HCT116 (cell line): ENCODE results near the gene PPP1R3C. TPM values are rescaled to one million over a fixed set of nuclear protein-coding genes. Genes with fewer than 3 reads are reported as not detected.

Experiments
- ATAC-seq: fragments of 200-7000 bp; cut with Tn5 transposase; 2 replicates; pipeline ENCODE4 v1.9.1; 2020; ENCODE audit warnings: mild to moderate bottlenecking, moderate library complexity
- BruUV-seq: library from RNA; stranded (reverse); fragments of 400-500 nt; replicated peaks from 2 replicates; lab custom pipeline; 2021; lab: Mats Ljungman, UMichigan
- CTCF ChIA-PET: fragments of 300-600 bp; sonication (Branson Sonifier 250); formaldehyde crosslinking; loops from one replicate; lab custom pipeline; 2021; ENCODE audit warnings: antibody characterized with exemption; lab: Charles Lee
- POLR2A ChIA-PET: fragments of 300-600, 350-600 bp; sonication (Branson Sonifier 250); formaldehyde crosslinking; loops from one replicate; lab custom pipeline; 2021; ENCODE audit warnings: antibody characterized with exemption; lab: Charles Lee
- RAD21 ChIA-PET, 2 experiments: fragments of 300-600 bp; sonication (Branson Sonifier 250); formaldehyde crosslinking; loops; one replicate each; lab custom pipeline; 2023; ENCODE audit warnings: low total read pairs in 2 of 2; ENCODE audit not compliant: uncharacterized antibody in 2 of 2, unreplicated experiment in 2 of 2, low non-redundant PET in 1 of 2; lab: Charles Lee
- DNase-seq: peaks from one replicate; pipeline ENCODE4 v3.0.0-alpha.2; 2010; ENCODE audit warnings: low read depth, low spot score
- H2AFZ ChIP-seq: fragments of 200-600 bp; shearing (Covaris generic), sonication (generic); 2 replicates; pipeline ENCODE4 v1.6.1; 2017; ENCODE audit warnings: low read depth, mixed run types, mixed read lengths, antibody characterized with exemption, low read length; ENCODE audit not compliant: poor library complexity, severe bottlenecking
- H3K27ac ChIP-seq: 2 replicates; pipeline ENCODE4 v1.5.1; 2012; ENCODE audit warnings: low read depth, low read length
- H3K27me3 ChIP-seq: fragments of 200-600 bp; sonication (generic); 2 replicates; pipeline ENCODE4 v1.6.1; 2016; ENCODE audit warnings: mixed run types, low read length, mixed read lengths; ENCODE audit not compliant: insufficient read depth
- H3K36me3 ChIP-seq, 2 experiments: fragments of 200-500 bp in 1 of 2; fragments of 200-600 bp in 1 of 2; sonication (Bioruptor generic) in 1 of 2; sonication (generic) in 1 of 2; 2 replicates each; pipeline versions ENCODE4 v1.5.1 to v1.6.1; 2014 to 2016; ENCODE audit warnings: low read length in 2 of 2, inconsistent platforms in 1 of 2, mixed read lengths in 1 of 2, mixed run types in 1 of 2; ENCODE audit not compliant: insufficient read depth in 2 of 2, control insufficient read depth in 1 of 2
- H3K4me1 ChIP-seq, 2 experiments: fragments of 200-600 bp in 1 of 2; sonication (generic) in 1 of 2; 2 replicates each; pipeline versions ENCODE4 v1.5.1 to v1.6.1; 2012 to 2017; ENCODE audit warnings: low read length in 2 of 2, inconsistent platforms in 1 of 2, mild to moderate bottlenecking in 1 of 2, mixed read lengths in 1 of 2, mixed run types in 1 of 2, moderate library complexity in 1 of 2; ENCODE audit not compliant: insufficient read depth in 2 of 2, control insufficient read depth in 1 of 2
- H3K4me2 ChIP-seq: fragments of 200-600 bp; sonication (generic); 2 replicates; pipeline ENCODE4 v1.6.1; 2017; ENCODE audit warnings: mixed run types, low read length, mixed read lengths
- H3K4me3 ChIP-seq, 2 experiments: fragments of 200-600 bp in 1 of 2; sonication (generic) in 1 of 2; replicated peaks in 1 of 2; 2 replicates each; pipeline ENCODE4 v1.5.1; 2011 to 2016; ENCODE audit warnings: low read length in 2 of 2, control low read depth in 1 of 2, low read depth in 1 of 2, mild to moderate bottlenecking in 1 of 2, mixed read lengths in 1 of 2, mixed run types in 1 of 2
- H3K79me2 ChIP-seq: fragments of 200-600 bp; sonication (generic); 2 replicates; pipeline ENCODE4 v1.6.1; 2017; ENCODE audit warnings: mild to moderate bottlenecking, mixed run types, low read length, moderate library complexity, mixed read lengths; ENCODE audit not compliant: insufficient read depth
- H3K9ac ChIP-seq: fragments of 200-600 bp; sonication (generic); 2 replicates; pipeline ENCODE4 v1.6.1; 2016; ENCODE audit warnings: low read length, mixed read lengths
- H3K9me2 ChIP-seq: fragments of 200-600 bp; sonication (generic), shearing (Covaris generic); 2 replicates; pipeline ENCODE4 v1.6.1; 2017; ENCODE audit warnings: mixed run types, mild to moderate bottlenecking, moderate library complexity; ENCODE audit not compliant: insufficient read depth
- H3K9me3 ChIP-seq, 2 experiments: fragments of 200-500 bp in 1 of 2; fragments of 200-600 bp in 1 of 2; sonication (Bioruptor generic) in 1 of 2; sonication (generic) in 1 of 2; 2 replicates each; pipeline ENCODE4 v1.6.1; 2014 to 2017; ENCODE audit warnings: low read length in 2 of 2, mixed read lengths in 2 of 2, inconsistent platforms in 1 of 2, low read depth in 1 of 2, mild to moderate bottlenecking in 1 of 2, mixed run types in 1 of 2, moderate library complexity in 1 of 2; ENCODE audit not compliant: control insufficient read depth in 1 of 2, insufficient read depth in 1 of 2
- H4K20me1 ChIP-seq: fragments of 200-600 bp; sonication (generic), shearing (Covaris generic); 2 replicates; pipeline ENCODE4 v1.6.1; 2017; ENCODE audit warnings: mixed run types, mild to moderate bottlenecking, moderate library complexity; ENCODE audit not compliant: insufficient read depth
- CTCF ChIP-seq, 3 experiments: fragments of 200-600 bp in 1 of 3; sonication (generic) in 1 of 3; IDR thresholded peaks in 2 of 3; conservative IDR thresholded peaks in 1 of 3; 2 replicates each; pipeline ENCODE4 v1.5.1; 2012 to 2017; ENCODE audit warnings: low read depth in 2 of 3, low read length in 2 of 3, antibody characterized with exemption in 1 of 3, borderline replicate concordance in 1 of 3, control low read depth in 1 of 3, mild to moderate bottlenecking in 1 of 3, mixed read lengths in 1 of 3, mixed run types in 1 of 3, moderate library complexity in 1 of 3; ENCODE audit not compliant: insufficient read depth in 1 of 3
- ELF1 ChIP-seq: IDR thresholded peaks from 2 replicates; pipeline ENCODE4 v1.6.1; 2012; ENCODE audit warnings: low read depth, borderline replicate concordance
- MAX ChIP-seq: IDR thresholded peaks from 2 replicates; pipeline ENCODE4 v1.6.1; 2012
- SRF ChIP-seq: IDR thresholded peaks from 2 replicates; pipeline ENCODE4 v1.6.1; 2012; ENCODE audit warnings: low read depth
- ZFX ChIP-seq: fragments of 450-650 bp; IDR thresholded peaks from 2 replicates; pipeline ENCODE4 v1.6.1; 2017
- intact Hi-C: fragments of 100-400 bp; cut with micrococcal nuclease; formaldehyde crosslinking; loops from 2 replicates; pipeline ENCODE4 v1.10.0; 2022
- total RNA-seq: library from RNA; stranded (reverse); gene quantifications from one replicate; pipeline ENCODE4 v1.2.1, GENCODE V29; 2021; ENCODE audit not compliant: unreplicated experiment

The PPP1R3C gene
- total RNA-seq, 1 experiment from 2014 or later: 0.20 TPM

GRCh38 chr10:91601212-91601611, 31.7 kb downstream of the PPP1R3C start:
- no peaks in the 10 kb centered on the region for H4K20me1 ChIP-seq
- no peak overlapping the region for H3K4me2 ChIP-seq
- H3K4me1 ChIP-seq: peaks cover 0 to 23% of the 10 kb centered on the region in 2 experiments; a peak in 2 of 4 replicates
- no peaks in the 10 kb centered on the region for H3K36me3 ChIP-seq
- H3K79me2 ChIP-seq: no peaks in the 10 kb centered on the region
- H3K27ac ChIP-seq: no peak overlapping the region
- BruUV-seq: no TSS peak
- intact Hi-C loops: no loop called here
- ChIA-PET POLR2A (no interaction called here), CTCF (no interaction called here), RAD21 (no interaction called here)
- no peak overlapping the region for H2AFZ ChIP-seq
- ATAC-seq: no peak
- no peaks in the 10 kb centered on the region for H3K27me3 ChIP-seq
- no peak for DNase-seq
- peaks cover 0 to 8% of the 10 kb centered on the region in 2 experiments; a peak in 2 of 4 replicates for H3K9me3 ChIP-seq
- TF ChIP-seq ZFX: no peak
- no peaks in the 10 kb centered on the region for H3K9me2 ChIP-seq
- no peak overlapping the region for H3K4me3 ChIP-seq
- no peak overlapping the region for H3K9ac ChIP-seq

- peak; percentile 80 for ATAC-seq
- peak overlapping the region; percentile 58 for H3K4me2 ChIP-seq
- H2AFZ ChIP-seq: peak overlapping the region; percentile 36
- no peak overlapping the region for H3K4me3 ChIP-seq
- BruUV-seq: no TSS peak
- no peaks in the 10 kb centered on the region for H3K9me2 ChIP-seq
- CTCF ChIA-PET: no interaction called here
- peak; percentile 32 for DNase-seq
- intact Hi-C loops: no loop called here
- TF ChIP-seq SRF (no peak), MAX (peak; percentile 10; the same call in 1 of the 2 replicates), ELF1 (no peak), CTCF (IDR thresholded peaks at IDR 0.05 in 2 of 3, conservative IDR thresholded peaks at IDR 0.05 in 1 of 3; ENCODE audit: borderline replicate concordance in 1 of 3, insufficient read depth in 1 of 3, low read depth in 2 of 3, low read length in 2 of 3) (no peak)
- H3K9me3 ChIP-seq: no peaks in the 10 kb centered on the region
- peaks cover 0 to 15% of the 10 kb centered on the region in 2 experiments; a peak in 2 of 4 replicates for H3K4me1 ChIP-seq
- no peak overlapping the region for H3K27ac ChIP-seq
- no peaks in the 10 kb centered on the region for H4K20me1 ChIP-seq
- RAD21 ChIA-PET: no interaction called here
- POLR2A ChIA-PET: no interaction called here
- H3K79me2 ChIP-seq: no peaks in the 10 kb centered on the region
- H3K36me3 ChIP-seq: no peaks in the 10 kb centered on the region
- no peak overlapping the region for H3K9ac ChIP-seq
- H3K27me3 ChIP-seq: no peaks in the 10 kb centered on the region
Observed at GRCh38 chr10:91598211-91598977, 34.5 kb downstream of the PPP1R3C start.
